Keratinocyte (primary cell): ENCODE results near the gene OGFOD3. TPM values are rescaled to one million over a fixed set of nuclear protein-coding genes. Genes with fewer than 3 reads are reported as not detected.

ENCODE experiments used
- DNase-seq: peaks from one replicate; pipeline ENCODE4 v3.0.0-alpha.2; 2011; ENCODE audit warnings: low read depth, missing footprints, low spot score
- FAIRE-seq: peaks from 2 replicates; lab custom pipeline; 2011; peaks lifted over from hg19 to GRCh38; lab: Jason Lieb, UNC
- H2AFZ ChIP-seq: 2 replicates; pipeline ENCODE4 v1.6.0; 2012; ENCODE audit warnings: low read length, control low read depth, inconsistent platforms; ENCODE audit not compliant: control insufficient read depth
- H3K27ac ChIP-seq: 2 replicates; pipeline ENCODE4 v1.5.1; 2011; ENCODE audit warnings: low read length; ENCODE audit not compliant: control insufficient read depth, insufficient read depth
- H3K27me3 ChIP-seq: 3 replicates; pipeline ENCODE4 v1.6.0; 2011; ENCODE audit warnings: low read length; ENCODE audit not compliant: control insufficient read depth, insufficient read depth; ENCODE audit errors: extremely low read depth
- H3K36me3 ChIP-seq, 2 experiments: 2 replicates in 1 of 2; 3 replicates in 1 of 2; pipeline ENCODE4 v1.5.1; 2011; ENCODE audit warnings: low read length in 2 of 2, mild to moderate bottlenecking in 1 of 2; ENCODE audit not compliant: control insufficient read depth in 2 of 2, insufficient read depth in 2 of 2; ENCODE audit errors: extremely low read depth in 1 of 2
- H3K4me1 ChIP-seq: 3 replicates; pipeline ENCODE4 v1.5.1; 2011; ENCODE audit warnings: low read length; ENCODE audit not compliant: control insufficient read depth, insufficient read depth; ENCODE audit errors: extremely low read depth
- H3K4me2 ChIP-seq: 3 replicates; pipeline ENCODE4 v1.6.0; 2011; ENCODE audit warnings: low read depth, low read length; ENCODE audit not compliant: control insufficient read depth, insufficient read depth; ENCODE audit errors: extremely low read depth
- H3K4me3 ChIP-seq, 3 experiments: fragments of 200-600 bp in 1 of 3; sonication (generic) in 1 of 3; 2 replicates in 2 of 3; 3 replicates in 1 of 3; pipeline ENCODE4 v1.5.1; 2011 to 2016; ENCODE audit warnings: low read length in 3 of 3, mild to moderate bottlenecking in 3 of 3, control low read depth in 2 of 3, inconsistent platforms in 1 of 3, low read depth in 1 of 3, mixed read lengths in 1 of 3, mixed run types in 1 of 3, moderate library complexity in 1 of 3; ENCODE audit not compliant: control insufficient read depth in 2 of 3, insufficient read depth in 2 of 3; ENCODE audit errors: extremely low read depth in 1 of 3
- H3K79me2 ChIP-seq: 2 replicates; pipeline ENCODE4 v1.6.0; 2012; ENCODE audit warnings: low read length; ENCODE audit not compliant: control insufficient read depth, insufficient read depth
- H3K9ac ChIP-seq: 3 replicates; pipeline ENCODE4 v1.6.0; 2011; ENCODE audit warnings: low read length; ENCODE audit not compliant: control insufficient read depth, insufficient read depth; ENCODE audit errors: extremely low read depth
- H3K9me1 ChIP-seq: 3 replicates; pipeline ENCODE4 v1.6.0; 2011; ENCODE audit warnings: low read length; ENCODE audit not compliant: control insufficient read depth, insufficient read depth; ENCODE audit errors: extremely low read depth
- H3K9me3 ChIP-seq: 2 replicates; pipeline ENCODE4 v1.5.1; 2012; ENCODE audit warnings: low read depth, low read length; ENCODE audit not compliant: control insufficient read depth
- H4K20me1 ChIP-seq: 3 replicates; pipeline ENCODE4 v1.6.0; 2011; ENCODE audit warnings: low read length; ENCODE audit not compliant: control insufficient read depth, insufficient read depth; ENCODE audit errors: extremely low read depth
- CTCF ChIP-seq, 3 experiments: IDR thresholded peaks in 1 of 3; conservative IDR thresholded peaks in 1 of 3; optimal IDR thresholded peaks in 1 of 3; 2 replicates in 2 of 3; 3 replicates in 1 of 3; pipeline versions ENCODE3 to v1.5.1; 2011; ENCODE audit warnings: low read length in 3 of 3, mild to moderate bottlenecking in 3 of 3, moderate library complexity in 2 of 3, control low read depth in 1 of 3, inconsistent platforms in 1 of 3; ENCODE audit not compliant: insufficient read depth in 2 of 3; ENCODE audit errors: extremely low read depth in 1 of 3
- EZH2 ChIP-seq: IDR thresholded peaks from one replicate; pipeline ENCODE4 v1.6.1; 2012; ENCODE audit warnings: inconsistent platforms, mild to moderate bottlenecking, low read length, moderate library complexity
- dilution Hi-C: fragments of 300-500 bp; cut with MboI; formaldehyde crosslinking; loops from one replicate; pipeline ENCODE4 v1.7.0; 2020; ENCODE audit warnings: low sequenced_read_pairs; ENCODE audit not compliant: extremely low pct_ligation_motif_present
- polyA plus RNA-seq, 5 experiments: library from polyadenylated mRNA; depleted of rRNA in 3 of 5; stranded (reverse) in 3 of 5; stranded (forward) in 1 of 5; unstranded in 1 of 5; fragments of >200 nt; gene quantifications; 1 replicate in 1 of 5; 2 replicates in 3 of 5; 3 replicates in 1 of 5; pipeline versions ENCODE4 v1.2.1 to v1.2.3, GENCODE V29; 2011 to 2012; ENCODE audit warnings: missing spikeins in 2 of 5, low read depth in 1 of 5, low replicate concordance in 1 of 5

OGFOD3 gene
- polyA plus RNA-seq, 1 donor (not counting 4 experiments of a cell fraction or from before 2014, with no cell fraction given), result 10.8 TPM

DNA sequence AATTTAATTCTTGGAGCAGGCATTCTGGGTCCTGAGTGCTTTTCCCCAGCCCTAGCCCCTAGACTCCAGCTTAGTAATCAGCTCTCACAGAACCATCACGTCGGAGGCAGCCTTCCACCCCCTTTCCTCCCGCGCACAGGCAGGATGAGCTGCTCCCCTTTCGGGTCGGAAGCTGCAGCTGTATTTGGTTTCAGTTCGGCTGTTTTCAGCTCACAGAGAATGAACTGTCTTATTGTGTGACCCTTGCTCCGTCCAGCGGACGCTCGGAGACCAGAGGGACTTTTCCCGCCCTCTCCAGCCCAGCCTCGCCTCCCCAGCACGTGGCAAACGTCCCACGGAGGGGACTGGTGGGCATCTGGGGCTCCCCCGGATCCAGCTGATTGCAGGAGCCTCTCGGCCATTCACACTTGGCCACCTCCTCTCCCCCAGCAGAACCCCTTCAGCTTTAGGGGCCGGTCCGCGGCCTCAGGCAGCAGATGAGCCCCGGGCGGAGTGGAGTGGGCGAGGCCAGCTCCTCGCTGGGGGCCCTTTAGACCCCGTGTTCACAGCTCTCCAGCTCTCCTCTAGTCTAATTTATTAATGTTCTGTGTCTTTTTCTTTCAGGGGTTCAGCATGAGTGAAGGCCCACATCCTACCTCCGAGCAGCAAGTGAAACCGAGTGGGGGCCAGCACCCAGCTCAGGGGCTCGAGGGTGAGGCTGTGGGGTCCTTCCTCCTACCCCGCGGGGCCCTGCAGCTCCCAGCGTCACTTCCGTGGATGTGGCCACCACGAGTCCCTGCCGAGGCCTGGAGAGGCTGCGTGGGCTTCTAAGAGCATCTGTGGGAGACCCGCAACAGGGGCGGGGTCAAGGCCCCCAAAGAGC, 47.7 kb downstream of the OGFOD3 start:
- FAIRE-seq (no peak), DNase-seq (no peak)
- Histone ChIP-seq H3K79me2 (no peaks in the 10 kb centered on the region), H3K27me3 (peaks cover 60% of the 10 kb centered on the region), H3K27ac (no peak overlapping the region), H2AFZ (no peak overlapping the region), H3K9ac (no peak overlapping the region), H3K36me3 (no peaks in the 10 kb centered on the region), H3K4me1 (peaks cover 3% of the 10 kb centered on the region), H4K20me1 (no peaks in the 10 kb centered on the region), H3K9me1 (no peaks in the 10 kb centered on the region), H3K9me3 (no peaks in the 10 kb centered on the region), H3K4me3 (peak overlapping the region in 2 of 3 experiments; percentile 25 to 54), H3K4me2 (peak overlapping the region; percentile 70)
- no peak for TF ChIP-seq EZH2
- TF ChIP-seq CTCF (optimal IDR thresholded peaks at IDR 0.05 in 1 of 3, IDR thresholded peaks at IDR 0.05 in 1 of 3, conservative IDR thresholded peaks at IDR 0.05 in 1 of 3; ENCODE audit: extremely low read depth in 1 of 3, insufficient read depth in 2 of 3, low read length in 3 of 3), result no peak
- dilution Hi-C loops, result no loop called here

- FAIRE-seq, result no peak
- Histone ChIP-seq H3K4me2 (no peak overlapping the region), H4K20me1 (no peaks in the 10 kb centered on the region), H3K9ac (no peak overlapping the region), H2AFZ (no peak overlapping the region), H3K27ac (no peak overlapping the region), H3K27me3 (peaks cover 45% of the 10 kb centered on the region), H3K9me1 (no peaks in the 10 kb centered on the region), H3K4me3 (no peak overlapping the region), H3K4me1 (peaks cover 3% of the 10 kb centered on the region), H3K79me2 (no peaks in the 10 kb centered on the region), H3K9me3 (no peaks in the 10 kb centered on the region), H3K36me3 (no peaks in the 10 kb centered on the region)
- TF ChIP-seq EZH2 (no peak), CTCF (optimal IDR thresholded peaks at IDR 0.05 in 1 of 3, IDR thresholded peaks at IDR 0.05 in 1 of 3, conservative IDR thresholded peaks at IDR 0.05 in 1 of 3; ENCODE audit: extremely low read depth in 1 of 3, insufficient read depth in 2 of 3, low read length in 3 of 3) (no peak)
- no peak for DNase-seq
- dilution Hi-C loops, result no loop called here
These were observed 49.2 kb downstream of the OGFOD3 start for GRCh38 chr17:82369211-82369610.
